GM12872 (cell line): Measurements from ENCODE around the gene ZNF319.

Experiments
- TF ChIP-seq, protein P1 (sequence below): IDR thresholded peaks from 3 replicates; pipeline ENCODE4 v1.5.1; 2011; ENCODE audit warnings: low read depth, mild to moderate bottlenecking, low read length, moderate library complexity; ENCODE audit not compliant: insufficient read depth

The ZNF319 gene

DNA sequence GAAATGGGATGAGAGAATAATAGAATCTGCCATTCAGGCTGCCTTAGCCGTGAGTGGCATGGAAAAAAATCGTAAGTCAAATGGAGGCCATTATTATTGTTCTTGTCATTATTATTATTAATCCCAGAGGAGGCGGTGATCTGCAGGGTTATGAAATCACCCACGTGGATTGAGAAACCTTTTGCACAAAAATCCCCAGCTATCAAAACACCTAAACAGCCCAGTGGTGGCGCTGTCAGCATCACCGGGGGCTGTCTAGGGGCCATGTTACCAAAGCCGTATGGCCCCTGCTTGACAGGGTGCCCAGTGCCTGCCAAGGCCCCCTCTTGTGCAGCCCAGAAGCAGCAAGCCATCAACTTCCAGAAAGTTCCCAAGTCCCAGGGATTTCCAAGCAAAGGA lies 54.7 kb downstream of the ZNF319 start:
- TF ChIP-seq, protein P1, sequence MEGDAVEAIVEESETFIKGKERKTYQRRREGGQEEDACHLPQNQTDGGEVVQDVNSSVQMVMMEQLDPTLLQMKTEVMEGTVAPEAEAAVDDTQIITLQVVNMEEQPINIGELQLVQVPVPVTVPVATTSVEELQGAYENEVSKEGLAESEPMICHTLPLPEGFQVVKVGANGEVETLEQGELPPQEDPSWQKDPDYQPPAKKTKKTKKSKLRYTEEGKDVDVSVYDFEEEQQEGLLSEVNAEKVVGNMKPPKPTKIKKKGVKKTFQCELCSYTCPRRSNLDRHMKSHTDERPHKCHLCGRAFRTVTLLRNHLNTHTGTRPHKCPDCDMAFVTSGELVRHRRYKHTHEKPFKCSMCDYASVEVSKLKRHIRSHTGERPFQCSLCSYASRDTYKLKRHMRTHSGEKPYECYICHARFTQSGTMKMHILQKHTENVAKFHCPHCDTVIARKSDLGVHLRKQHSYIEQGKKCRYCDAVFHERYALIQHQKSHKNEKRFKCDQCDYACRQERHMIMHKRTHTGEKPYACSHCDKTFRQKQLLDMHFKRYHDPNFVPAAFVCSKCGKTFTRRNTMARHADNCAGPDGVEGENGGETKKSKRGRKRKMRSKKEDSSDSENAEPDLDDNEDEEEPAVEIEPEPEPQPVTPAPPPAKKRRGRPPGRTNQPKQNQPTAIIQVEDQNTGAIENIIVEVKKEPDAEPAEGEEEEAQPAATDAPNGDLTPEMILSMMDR = no peak

- TF ChIP-seq, protein P1 = no peak
These were observed 55.3 kb downstream of the ZNF319 start for GRCh38 chr16:57944970-57945739.
